ENCODE measurements around the gene SYDE1.
A peak's percentile ranks its signal among the peaks of the same experiment; 100 is the strongest.

SYDE1 gene

DNA sequence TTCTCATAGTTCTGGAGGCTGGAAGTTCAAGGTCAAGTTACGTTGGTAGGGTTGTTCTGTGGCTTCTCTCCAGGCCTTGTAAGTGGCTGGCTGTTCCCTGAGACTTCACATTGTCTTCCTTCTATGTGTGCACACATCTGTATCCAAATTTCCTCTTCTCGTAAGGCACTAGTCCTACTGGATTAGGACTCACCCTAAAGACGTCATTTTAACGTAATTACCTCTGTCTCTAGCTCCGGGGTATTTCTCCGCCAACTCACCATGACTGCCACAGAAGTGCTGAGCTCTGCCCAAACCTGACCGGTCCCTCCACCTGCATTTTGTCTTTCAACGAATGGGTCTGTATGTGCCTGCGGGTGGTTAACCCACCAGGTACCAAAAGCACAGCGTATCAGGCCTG is 8.7 kb upstream of the SYDE1 start:
- Histone ChIP-seq H3K27ac (replicated peaks) (no peak overlapping the region), H3K27me3 (ENCODE audit: insufficient read depth, poor library complexity, severe bottlenecking) (no peaks in the 10 kb centered on the region), H3K4me3 (replicated peaks; ENCODE audit: insufficient read depth, low read length) (no peak overlapping the region)
- no peak for DNase-seq (ENCODE audit: low read depth in 1 of 2, low spot score in 1 of 2)
- TF ChIP-seq SPI1 (IDR thresholded peaks at IDR 0.05; ENCODE audit: borderline replicate concordance, low read depth) (no peak), POLR2AphosphoS5 (IDR thresholded peaks at IDR 0.05; ENCODE audit: low read depth) (no peak), GABPA (IDR thresholded peaks at IDR 0.05; ENCODE audit: low read depth) (no peak)
- TF ChIP-seq, protein P1, sequence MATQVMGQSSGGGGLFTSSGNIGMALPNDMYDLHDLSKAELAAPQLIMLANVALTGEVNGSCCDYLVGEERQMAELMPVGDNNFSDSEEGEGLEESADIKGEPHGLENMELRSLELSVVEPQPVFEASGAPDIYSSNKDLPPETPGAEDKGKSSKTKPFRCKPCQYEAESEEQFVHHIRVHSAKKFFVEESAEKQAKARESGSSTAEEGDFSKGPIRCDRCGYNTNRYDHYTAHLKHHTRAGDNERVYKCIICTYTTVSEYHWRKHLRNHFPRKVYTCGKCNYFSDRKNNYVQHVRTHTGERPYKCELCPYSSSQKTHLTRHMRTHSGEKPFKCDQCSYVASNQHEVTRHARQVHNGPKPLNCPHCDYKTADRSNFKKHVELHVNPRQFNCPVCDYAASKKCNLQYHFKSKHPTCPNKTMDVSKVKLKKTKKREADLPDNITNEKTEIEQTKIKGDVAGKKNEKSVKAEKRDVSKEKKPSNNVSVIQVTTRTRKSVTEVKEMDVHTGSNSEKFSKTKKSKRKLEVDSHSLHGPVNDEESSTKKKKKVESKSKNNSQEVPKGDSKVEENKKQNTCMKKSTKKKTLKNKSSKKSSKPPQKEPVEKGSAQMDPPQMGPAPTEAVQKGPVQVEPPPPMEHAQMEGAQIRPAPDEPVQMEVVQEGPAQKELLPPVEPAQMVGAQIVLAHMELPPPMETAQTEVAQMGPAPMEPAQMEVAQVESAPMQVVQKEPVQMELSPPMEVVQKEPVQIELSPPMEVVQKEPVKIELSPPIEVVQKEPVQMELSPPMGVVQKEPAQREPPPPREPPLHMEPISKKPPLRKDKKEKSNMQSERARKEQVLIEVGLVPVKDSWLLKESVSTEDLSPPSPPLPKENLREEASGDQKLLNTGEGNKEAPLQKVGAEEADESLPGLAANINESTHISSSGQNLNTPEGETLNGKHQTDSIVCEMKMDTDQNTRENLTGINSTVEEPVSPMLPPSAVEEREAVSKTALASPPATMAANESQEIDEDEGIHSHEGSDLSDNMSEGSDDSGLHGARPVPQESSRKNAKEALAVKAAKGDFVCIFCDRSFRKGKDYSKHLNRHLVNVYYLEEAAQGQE (IDR thresholded peaks at IDR 0.05; ENCODE audit: insufficient replicate concordance, low read depth) = no peak
- TF ChIP-seq, protein P2, sequence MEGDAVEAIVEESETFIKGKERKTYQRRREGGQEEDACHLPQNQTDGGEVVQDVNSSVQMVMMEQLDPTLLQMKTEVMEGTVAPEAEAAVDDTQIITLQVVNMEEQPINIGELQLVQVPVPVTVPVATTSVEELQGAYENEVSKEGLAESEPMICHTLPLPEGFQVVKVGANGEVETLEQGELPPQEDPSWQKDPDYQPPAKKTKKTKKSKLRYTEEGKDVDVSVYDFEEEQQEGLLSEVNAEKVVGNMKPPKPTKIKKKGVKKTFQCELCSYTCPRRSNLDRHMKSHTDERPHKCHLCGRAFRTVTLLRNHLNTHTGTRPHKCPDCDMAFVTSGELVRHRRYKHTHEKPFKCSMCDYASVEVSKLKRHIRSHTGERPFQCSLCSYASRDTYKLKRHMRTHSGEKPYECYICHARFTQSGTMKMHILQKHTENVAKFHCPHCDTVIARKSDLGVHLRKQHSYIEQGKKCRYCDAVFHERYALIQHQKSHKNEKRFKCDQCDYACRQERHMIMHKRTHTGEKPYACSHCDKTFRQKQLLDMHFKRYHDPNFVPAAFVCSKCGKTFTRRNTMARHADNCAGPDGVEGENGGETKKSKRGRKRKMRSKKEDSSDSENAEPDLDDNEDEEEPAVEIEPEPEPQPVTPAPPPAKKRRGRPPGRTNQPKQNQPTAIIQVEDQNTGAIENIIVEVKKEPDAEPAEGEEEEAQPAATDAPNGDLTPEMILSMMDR (IDR thresholded peaks at IDR 0.05; ENCODE audit: insufficient read depth, low read length) = no peak

DNA sequence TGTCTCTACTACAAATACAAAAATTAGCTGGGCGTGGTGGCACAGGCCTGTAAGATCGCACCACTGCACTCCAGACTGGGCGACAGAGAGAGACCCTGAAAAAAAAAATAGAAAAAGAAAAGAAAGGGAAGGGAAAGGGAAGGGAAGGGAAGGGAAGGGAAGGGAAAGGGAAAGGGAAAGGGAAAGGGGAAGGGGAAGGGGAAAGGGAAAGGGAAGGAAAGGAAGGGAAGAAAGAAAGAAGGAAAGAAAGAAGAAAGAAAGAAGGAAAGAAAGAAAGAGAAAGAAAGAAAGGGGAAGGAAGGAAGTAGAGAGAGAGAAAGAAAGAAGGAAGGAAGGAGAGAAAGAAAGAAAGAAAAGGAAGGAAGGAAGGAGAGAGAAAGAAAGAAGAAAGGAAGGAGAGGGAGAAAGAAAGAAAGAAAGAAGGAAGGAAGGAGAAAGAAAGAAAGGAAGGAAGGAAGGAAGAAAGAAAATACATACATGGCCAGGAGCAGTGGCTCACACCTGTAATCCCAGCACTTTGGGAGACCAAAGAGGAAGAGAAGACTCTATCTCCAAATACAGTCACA is 8.1 kb upstream of the SYDE1 start:
- DNase-seq (ENCODE audit: low read depth in 1 of 2, low spot score in 1 of 2) = no peak
- TF ChIP-seq SPI1 (IDR thresholded peaks at IDR 0.05; ENCODE audit: borderline replicate concordance, low read depth) = no peak
- TF ChIP-seq, protein P2 (IDR thresholded peaks at IDR 0.05; ENCODE audit: insufficient read depth, low read length) = no peak
- no peak for TF ChIP-seq POLR2AphosphoS5 (IDR thresholded peaks at IDR 0.05; ENCODE audit: low read depth)
- no peak for TF ChIP-seq GABPA (IDR thresholded peaks at IDR 0.05; ENCODE audit: low read depth)
- TF ChIP-seq, protein P1 (IDR thresholded peaks at IDR 0.05; ENCODE audit: insufficient replicate concordance, low read depth) = no peak
- no peaks in the 10 kb centered on the region for H3K27me3 ChIP-seq (ENCODE audit: insufficient read depth, poor library complexity, severe bottlenecking)
- no peak overlapping the region for H3K4me3 ChIP-seq (replicated peaks; ENCODE audit: insufficient read depth, low read length)
- H3K27ac ChIP-seq (replicated peaks) = no peak overlapping the region

DNA sequence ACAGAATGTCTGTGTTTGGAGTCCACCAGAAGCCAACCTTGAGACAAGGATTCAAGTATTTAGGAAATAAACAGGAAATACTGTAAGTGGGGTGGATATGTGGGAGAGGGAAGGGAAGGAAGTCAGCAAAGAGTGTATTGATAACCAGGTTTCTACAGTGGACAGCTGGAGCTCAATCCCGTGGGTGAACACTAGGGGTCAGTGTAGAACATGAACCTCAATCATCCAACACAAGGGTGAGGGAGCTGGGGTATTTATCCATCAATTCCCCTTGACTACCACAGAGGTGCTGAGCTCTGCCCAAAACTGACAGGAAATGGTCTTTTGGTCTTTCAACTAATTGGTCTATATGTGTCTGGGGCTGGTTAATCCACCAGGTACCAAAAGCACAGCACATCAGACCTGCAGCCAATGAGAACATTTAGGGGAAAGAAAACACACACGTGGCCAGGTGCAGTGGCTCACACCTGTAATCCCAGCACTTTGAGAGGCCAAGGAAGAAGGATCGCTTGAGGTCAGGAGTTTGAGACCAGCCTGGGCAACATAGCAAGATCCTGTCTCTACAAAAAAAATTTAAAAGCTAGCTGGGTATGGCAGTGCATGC is 5.6 kb upstream of the SYDE1 start:
- H3K27ac ChIP-seq (replicated peaks) = no peak overlapping the region
- peaks cover 9% of the 10 kb centered on the region for H3K27me3 ChIP-seq (ENCODE audit: insufficient read depth, poor library complexity, severe bottlenecking)
- no peak overlapping the region for H3K4me3 ChIP-seq (replicated peaks; ENCODE audit: insufficient read depth, low read length)
- DNase-seq (ENCODE audit: low read depth in 1 of 2, low spot score in 1 of 2) = peak; percentile 46 to 49
- TF ChIP-seq, protein P2 (IDR thresholded peaks at IDR 0.05; ENCODE audit: insufficient read depth, low read length) = peak; percentile 84
- TF ChIP-seq, protein P1 (IDR thresholded peaks at IDR 0.05; ENCODE audit: insufficient replicate concordance, low read depth) = no peak

Data from HL-60 (cell line).